ENCODE measurements around the gene NRAP. TPM values are rescaled to one million over a fixed set of nuclear protein-coding genes. Genes with fewer than 3 reads are reported as not detected.

NRAP gene
- polyA plus RNA-seq, 1 donor (not counting 4 experiments of a cell fraction or from before 2014, with no cell fraction given): not detected

- H3K4me1 ChIP-seq (ENCODE audit: control insufficient read depth, extremely low read depth, insufficient read depth, low read length): peaks cover 16% of the 10 kb centered on the region
- H3K9ac ChIP-seq (ENCODE audit: control insufficient read depth, extremely low read depth, insufficient read depth, low read length): no peak overlapping the region
- no peaks in the 10 kb centered on the region for H3K36me3 ChIP-seq (ENCODE audit: control insufficient read depth in 2 of 2, extremely low read depth in 1 of 2, insufficient read depth in 2 of 2, low read length in 2 of 2)
- H3K27ac ChIP-seq (ENCODE audit: control insufficient read depth, insufficient read depth, low read length): no peak overlapping the region
- no peaks in the 10 kb centered on the region for H3K27me3 ChIP-seq (ENCODE audit: control insufficient read depth, extremely low read depth, insufficient read depth, low read length)
- dilution Hi-C loops (cut with MboI; ENCODE audit: extremely low pct_ligation_motif_present, low sequenced_read_pairs): no loop called here
- no peak for TF ChIP-seq EZH2 (IDR thresholded peaks at IDR 0.05; ENCODE audit: low read length)
- TF ChIP-seq CTCF (optimal IDR thresholded peaks at IDR 0.05 in 1 of 3, IDR thresholded peaks at IDR 0.05 in 1 of 3, conservative IDR thresholded peaks at IDR 0.05 in 1 of 3; ENCODE audit: extremely low read depth in 1 of 3, insufficient read depth in 2 of 3, low read length in 3 of 3): no peak
- H4K20me1 ChIP-seq (ENCODE audit: control insufficient read depth, extremely low read depth, insufficient read depth, low read length): no peaks in the 10 kb centered on the region
- FAIRE-seq: no peak
- H3K4me2 ChIP-seq (ENCODE audit: control insufficient read depth, extremely low read depth, insufficient read depth, low read depth, low read length): no peak overlapping the region
- no peak overlapping the region for H3K4me3 ChIP-seq (ENCODE audit: control insufficient read depth in 2 of 3, extremely low read depth in 1 of 3, insufficient read depth in 2 of 3, low read depth in 1 of 3, low read length in 3 of 3)
- no peaks in the 10 kb centered on the region for H3K79me2 ChIP-seq (ENCODE audit: control insufficient read depth, insufficient read depth, low read length)
- no peaks in the 10 kb centered on the region for H3K9me1 ChIP-seq (ENCODE audit: control insufficient read depth, extremely low read depth, insufficient read depth, low read length)
- H2AFZ ChIP-seq (ENCODE audit: control insufficient read depth, low read length): no peak overlapping the region
- no peak for DNase-seq (ENCODE audit: low read depth, low spot score)
- no peaks in the 10 kb centered on the region for H3K9me3 ChIP-seq (ENCODE audit: control insufficient read depth, low read depth, low read length)
Observed at GRCh38 chr10:113665352-113665751, 1.5 kb upstream of the NRAP start.

GRCh38 chr10:113663142-113663541, 699 bp downstream of the NRAP start:
- Histone ChIP-seq H3K4me3 (ENCODE audit: control insufficient read depth in 2 of 3, extremely low read depth in 1 of 3, insufficient read depth in 2 of 3, low read depth in 1 of 3, low read length in 3 of 3) (no peak overlapping the region), H3K4me2 (ENCODE audit: control insufficient read depth, extremely low read depth, insufficient read depth, low read depth, low read length) (no peak overlapping the region), H2AFZ (ENCODE audit: control insufficient read depth, low read length) (no peak overlapping the region), H3K27ac (ENCODE audit: control insufficient read depth, insufficient read depth, low read length) (no peak overlapping the region), H3K9me3 (ENCODE audit: control insufficient read depth, low read depth, low read length) (no peaks in the 10 kb centered on the region), H3K36me3 (ENCODE audit: control insufficient read depth in 2 of 2, extremely low read depth in 1 of 2, insufficient read depth in 2 of 2, low read length in 2 of 2) (no peaks in the 10 kb centered on the region), H3K27me3 (ENCODE audit: control insufficient read depth, extremely low read depth, insufficient read depth, low read length) (no peaks in the 10 kb centered on the region), H3K9ac (ENCODE audit: control insufficient read depth, extremely low read depth, insufficient read depth, low read length) (no peak overlapping the region), H3K79me2 (ENCODE audit: control insufficient read depth, insufficient read depth, low read length) (no peaks in the 10 kb centered on the region), H3K9me1 (ENCODE audit: control insufficient read depth, extremely low read depth, insufficient read depth, low read length) (no peaks in the 10 kb centered on the region), H3K4me1 (ENCODE audit: control insufficient read depth, extremely low read depth, insufficient read depth, low read length) (peaks cover 16% of the 10 kb centered on the region), H4K20me1 (ENCODE audit: control insufficient read depth, extremely low read depth, insufficient read depth, low read length) (no peaks in the 10 kb centered on the region)
- no peak for FAIRE-seq
- dilution Hi-C loops (cut with MboI; ENCODE audit: extremely low pct_ligation_motif_present, low sequenced_read_pairs): no loop called here
- DNase-seq (ENCODE audit: low read depth, low spot score): no peak
- TF ChIP-seq EZH2 (IDR thresholded peaks at IDR 0.05; ENCODE audit: low read length) (no peak), CTCF (optimal IDR thresholded peaks at IDR 0.05 in 1 of 3, IDR thresholded peaks at IDR 0.05 in 1 of 3, conservative IDR thresholded peaks at IDR 0.05 in 1 of 3; ENCODE audit: extremely low read depth in 1 of 3, insufficient read depth in 2 of 3, low read length in 3 of 3) (no peak)
